ENCODE data around the gene PPP2R3C.

DNA sequence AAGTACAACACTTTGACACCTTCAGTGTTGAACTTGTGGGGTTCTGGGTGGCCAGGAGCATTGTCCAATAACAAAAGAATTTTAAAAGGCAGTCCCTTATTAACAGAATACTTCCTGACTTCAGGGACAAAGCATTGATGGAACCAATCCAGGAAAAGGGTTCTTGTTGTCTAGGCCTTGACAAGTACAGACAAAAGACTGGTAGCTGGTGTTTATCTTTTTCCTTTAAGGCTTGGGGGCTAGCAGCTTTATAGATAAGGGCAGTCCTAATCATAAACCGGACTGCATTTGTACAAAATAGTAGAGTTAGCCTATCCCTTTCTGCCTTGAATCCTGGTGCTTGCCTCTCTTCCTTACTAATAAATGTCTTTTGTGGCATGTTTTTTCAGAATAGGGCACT, 48.3 kb downstream of the PPP2R3C start:
- TF ChIP-seq POLR2A (IDR thresholded peaks at IDR 0.05; ENCODE audit: low read depth, low read length) (no peak), POLR2AphosphoS5 (IDR thresholded peaks at IDR 0.05; ENCODE audit: low read depth, low read length) (no peak), TAF1 (IDR thresholded peaks at IDR 0.05; ENCODE audit: borderline replicate concordance, low read depth, low read length) (no peak)

Measured in GM12892 (cell line).